H1 (cell line): ENCODE results near the gene FAM53A. TPM values are rescaled to one million over a fixed set of nuclear protein-coding genes. Genes with fewer than 3 reads are reported as not detected.

ENCODE experiments used
- CTCF ChIA-PET: fragments of 300-600 bp; sonication (Branson Sonifier 250); formaldehyde crosslinking; loops from one replicate; lab custom pipeline; 2021; ENCODE audit not compliant: partially characterized antibody; lab: Charles Lee
- POLR2A ChIA-PET: fragments of 300-600 bp; sonication (Branson Sonifier 250); formaldehyde crosslinking; loops from one replicate; lab custom pipeline; 2021; ENCODE audit warnings: inconsistent platforms; ENCODE audit not compliant: partially characterized antibody; lab: Charles Lee
- DNase-seq, 2 experiments: peaks; one replicate each; pipeline versions ENCODE4 v3.0.0 to v3.0.0-alpha.2; 2010 to 2022; ENCODE audit warnings: low spot score in 2 of 2, low read depth in 1 of 2, mixed read lengths in 1 of 2
- FAIRE-seq: peaks from 2 replicates; lab custom pipeline; 2011; peaks lifted over from hg19 to GRCh38; lab: Jason Lieb, UNC
- H2AFZ ChIP-seq: 2 replicates; pipeline ENCODE4 v1.8.1; 2012; ENCODE audit warnings: low read length, inconsistent platforms
- H2AK5ac ChIP-seq: 2 replicates; pipeline ENCODE4 v1.6.1; 2013; ENCODE audit warnings: low read depth, low read length
- H2BK120ac ChIP-seq: replicated peaks from 2 replicates; pipeline ENCODE3; 2013; ENCODE audit warnings: low read depth, low read length, inconsistent platforms
- H2BK12ac ChIP-seq: 2 replicates; pipeline ENCODE4 v1.6.1; 2013; ENCODE audit warnings: low read depth, low read length
- H2BK15ac ChIP-seq: 2 replicates; pipeline ENCODE4 v1.6.1; 2013; ENCODE audit warnings: low read length
- H2BK20ac ChIP-seq: 2 replicates; pipeline ENCODE4 v1.6.1; 2013; ENCODE audit warnings: low read length
- H2BK5ac ChIP-seq: 2 replicates; pipeline ENCODE4 v1.6.1; 2013; ENCODE audit warnings: low read depth, low read length
- H3K14ac ChIP-seq: 2 replicates; pipeline ENCODE4 v1.6.1; 2013; ENCODE audit warnings: inconsistent platforms; ENCODE audit not compliant: insufficient read length
- H3K18ac ChIP-seq: 2 replicates; pipeline ENCODE4 v1.6.1; 2013; ENCODE audit warnings: low read length; ENCODE audit errors: extremely low read depth
- H3K23ac ChIP-seq: 2 replicates; pipeline ENCODE4 v1.6.1; 2013; ENCODE audit warnings: inconsistent platforms; ENCODE audit not compliant: insufficient read length
- H3K23me2 ChIP-seq: 2 replicates; pipeline ENCODE4 v1.6.1; 2013; ENCODE audit warnings: low read depth, low read length
- H3K27ac ChIP-seq: 2 replicates; pipeline ENCODE4 v1.6.1; 2011; ENCODE audit warnings: low read depth, low read length, inconsistent platforms
- H3K27me3 ChIP-seq, 4 experiments: replicated peaks in 1 of 4; 1 replicate in 1 of 4; 2 replicates in 3 of 4; pipeline versions ENCODE4 v1.6.1 to v1.8.1; 2011 to 2013; ENCODE audit warnings: low read length in 3 of 4, mild to moderate bottlenecking in 3 of 4, inconsistent platforms in 2 of 4, mixed read lengths in 2 of 4, moderate library complexity in 1 of 4; ENCODE audit not compliant: control insufficient read depth in 3 of 4, insufficient read depth in 3 of 4; ENCODE audit errors: extremely low read depth in 1 of 4
- H3K36me3 ChIP-seq, 4 experiments: 2 replicates each; pipeline versions ENCODE4 v1.6.1 to v1.8.1; 2011 to 2013; ENCODE audit warnings: mild to moderate bottlenecking in 4 of 4, low read length in 3 of 4, moderate library complexity in 2 of 4, control low read depth in 1 of 4, inconsistent platforms in 1 of 4; ENCODE audit not compliant: insufficient read depth in 4 of 4, control insufficient read depth in 2 of 4
- H3K4ac ChIP-seq: replicated peaks from 2 replicates; pipeline ENCODE3; 2013; ENCODE audit warnings: low read length, low read depth, mixed read lengths, inconsistent platforms; ENCODE audit not compliant: insufficient read length
- H3K4me1 ChIP-seq, 4 experiments: replicated peaks in 1 of 4; 1 replicate in 1 of 4; 2 replicates in 3 of 4; pipeline versions ENCODE4 v1.6.1 to v1.8.1; 2011 to 2013; ENCODE audit warnings: low read length in 3 of 4, inconsistent platforms in 2 of 4, mixed read lengths in 1 of 4; ENCODE audit not compliant: insufficient read depth in 4 of 4, control insufficient read depth in 3 of 4
- H3K4me2 ChIP-seq, 2 experiments: 2 replicates each; pipeline versions ENCODE4 v1.6.1 to v1.8.1; 2011 to 2013; ENCODE audit warnings: low read depth in 2 of 2, low read length in 2 of 2, control low read depth in 1 of 2, inconsistent platforms in 1 of 2, mild to moderate bottlenecking in 1 of 2; ENCODE audit not compliant: insufficient read depth in 1 of 2
- H3K4me3 ChIP-seq, 4 experiments: fragments of 200-600, 300-600 bp in 1 of 4; sonication (generic), shearing (Covaris generic), sonication (Bioruptor Twin) in 1 of 4; 2 replicates each; pipeline versions ENCODE4 v1.5.1 to v1.8.1; 2011 to 2016; ENCODE audit warnings: low read length in 4 of 4, low read depth in 3 of 4, control low read depth in 2 of 4, inconsistent platforms in 2 of 4, mild to moderate bottlenecking in 2 of 4, mixed read lengths in 1 of 4, moderate library complexity in 1 of 4; ENCODE audit not compliant: insufficient read depth in 2 of 4; ENCODE audit errors: extremely low read depth in 1 of 4
- H3K56ac ChIP-seq: replicated peaks from 2 replicates; pipeline ENCODE3; 2013; ENCODE audit warnings: low read depth, mild to moderate bottlenecking, mixed read lengths, low read length, inconsistent platforms; ENCODE audit not compliant: insufficient read length
- H3K79me1 ChIP-seq: 2 replicates; pipeline ENCODE4 v1.6.1; 2013; ENCODE audit warnings: low read depth, low read length, control low read depth
- H3K79me2 ChIP-seq, 2 experiments: 2 replicates each; pipeline versions ENCODE4 v1.6.1 to v1.8.1; 2012 to 2013; ENCODE audit warnings: low read length in 2 of 2, mild to moderate bottlenecking in 2 of 2, inconsistent platforms in 1 of 2; ENCODE audit not compliant: insufficient read depth in 2 of 2, control insufficient read depth in 1 of 2
- H3K9ac ChIP-seq, 4 experiments: replicated peaks in 1 of 4; 1 replicate in 1 of 4; 2 replicates in 3 of 4; pipeline versions ENCODE4 v1.6.1 to v1.8.1; 2011 to 2013; ENCODE audit warnings: low read depth in 3 of 4, low read length in 3 of 4, control low read depth in 2 of 4, mild to moderate bottlenecking in 2 of 4, moderate library complexity in 2 of 4, inconsistent platforms in 1 of 4; ENCODE audit errors: extremely low read depth in 1 of 4
- H3K9me3 ChIP-seq, 2 experiments: 2 replicates each; pipeline versions ENCODE4 v1.6.1 to v1.8.1; 2012 to 2013; ENCODE audit warnings: mild to moderate bottlenecking in 2 of 2, moderate library complexity in 2 of 2, control low read depth in 1 of 2, inconsistent platforms in 1 of 2, low read depth in 1 of 2, low read length in 1 of 2, mixed read lengths in 1 of 2; ENCODE audit not compliant: insufficient read depth in 2 of 2
- H4K20me1 ChIP-seq, 2 experiments: replicated peaks in 1 of 2; 2 replicates each; pipeline versions ENCODE3 to v1.8.1; 2011 to 2013; ENCODE audit warnings: inconsistent platforms in 2 of 2, low read length in 2 of 2, mild to moderate bottlenecking in 1 of 2; ENCODE audit not compliant: insufficient read depth in 2 of 2, control insufficient read depth in 1 of 2
- H4K5ac ChIP-seq: 2 replicates; pipeline ENCODE4 v1.6.1; 2013; ENCODE audit warnings: low read length, low read depth, mixed read lengths, inconsistent platforms; ENCODE audit not compliant: insufficient read length
- H4K8ac ChIP-seq: 2 replicates; pipeline ENCODE4 v1.8.0; 2013; ENCODE audit warnings: mild to moderate bottlenecking, moderate library complexity, low read length, inconsistent platforms; ENCODE audit not compliant: insufficient read depth; ENCODE audit errors: extremely low read depth
- H4K91ac ChIP-seq: replicated peaks from 2 replicates; pipeline ENCODE3; 2013; ENCODE audit warnings: low read length, mixed read lengths, inconsistent platforms; ENCODE audit not compliant: insufficient read length
- KDM1A ChIP-seq: fragments of 200-600, 300-600 bp; sonication (generic); IDR thresholded peaks from 2 replicates; pipeline ENCODE4 v1.7.1; 2016; ENCODE audit warnings: mild to moderate bottlenecking, low read length, borderline replicate concordance
- RAD21 ChIP-seq, 2 experiments: IDR thresholded peaks in 1 of 2; conservative IDR thresholded peaks in 1 of 2; 2 replicates each; pipeline ENCODE4 v1.6.1; 2011; ENCODE audit warnings: low read depth in 2 of 2, low read length in 2 of 2, improper control_type of control experiment in 1 of 2, inconsistent platforms in 1 of 2, mild to moderate bottlenecking in 1 of 2, moderate library complexity in 1 of 2
- WGBS, 2 experiments: shearing (Covaris generic) in 1 of 2; methylation state at CpG; one replicate each; pipeline versions ENCODE4 v1.1.6 to v1.1.7; 2013 to 2015; ENCODE audit warnings: low lambda C conversion rate in 2 of 2, mixed read lengths in 2 of 2, inconsistent platforms in 1 of 2, low coverage in 1 of 2, missing lambda C conversion rate in 1 of 2; ENCODE audit not compliant: insufficient replicate concordance in 2 of 2, insufficient coverage in 1 of 2, insufficient read length in 1 of 2; ENCODE audit errors: extremely low coverage in 1 of 2, missing lambda C conversion rate in 1 of 2; 5-methylcytosine and 5-hydroxymethylcytosine counted together
- polyA plus RNA-seq, 7 experiments: library from polyadenylated mRNA; depleted of rRNA in 3 of 7; stranded (reverse) in 5 of 7; unstranded in 2 of 7; fragments of >200 nt in 5 of 7; fragments of 200-250 nt in 2 of 7; gene quantifications; 1 replicate in 5 of 7; 2 replicates in 1 of 7; 4 replicates in 1 of 7; pipeline versions ENCODE4 v1.2.1 to v1.2.3, GENCODE V29; 2011 to 2013; ENCODE audit warnings: missing spikeins in 2 of 7, mixed read lengths in 2 of 7
- total RNA-seq: library from RNA; stranded (reverse); fragmentation: NEBNext Ultra II Directional; extraction: Animal tissue kit (Norgen Biotek cat#: 25700); gene quantifications from 2 replicates; pipeline ENCODE4 v1.2.1, GENCODE V29; 2021
- TF ChIP-seq, protein P1 (sequence below), 3 experiments: IDR thresholded peaks; 1 replicate in 2 of 3; 2 replicates in 1 of 3; pipeline versions ENCODE4 v1.5.1 to v1.6.1; 2011; ENCODE audit warnings: low read length in 3 of 3, mild to moderate bottlenecking in 3 of 3, inconsistent platforms in 2 of 3, low read depth in 1 of 3, moderate library complexity in 1 of 3; ENCODE audit not compliant: insufficient read depth in 1 of 3; ENCODE audit errors: control extremely low read depth in 1 of 3

FAM53A gene
- total and polyA plus RNA-seq, 2 of the 8 experiments (the other 6 are each of a cell fraction or from before 2014, with no cell fraction given): 1.9 to 2.0 TPM

DNA sequence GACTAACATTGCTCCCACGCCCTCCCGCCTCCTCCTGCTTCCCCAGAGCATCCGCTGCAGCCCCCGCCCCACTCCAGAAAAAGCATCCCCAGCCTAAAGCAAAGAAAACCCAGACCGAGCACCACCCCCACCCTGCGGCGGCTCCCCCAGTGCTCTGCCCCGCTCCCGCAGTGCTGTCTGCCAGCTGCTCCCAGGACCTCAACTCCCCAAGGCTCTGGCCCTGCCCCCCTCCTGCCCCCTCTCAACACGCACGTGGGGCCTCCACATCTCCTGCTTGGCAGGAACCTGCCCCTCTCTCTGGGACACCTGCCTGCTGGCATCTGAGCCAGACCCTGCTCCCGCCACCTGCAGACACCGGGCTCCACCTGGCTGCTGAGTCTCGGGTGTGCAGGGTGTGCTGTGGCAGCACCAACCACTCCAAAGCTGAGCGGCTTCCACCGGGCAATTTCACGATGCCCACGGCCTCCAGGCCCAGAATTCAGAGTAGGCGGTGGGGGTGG, 79.4 kb downstream of the FAM53A start:
- Histone ChIP-seq H2BK5ac (no peak overlapping the region), H2BK120ac (no peak overlapping the region), H4K91ac (no peak overlapping the region), H3K79me2 (no peaks in the 10 kb centered on the region), H2BK20ac (no peak overlapping the region), H4K8ac (no peak overlapping the region), H3K4me1 (peaks cover 0 to 6% (median 5%) of the 10 kb centered on the region in 4 experiments; a peak in 4 of 7 replicates), H2BK15ac (0 out of 2 replicates have a peak overlapping the region, but pooled peaks have one; percentile 46), H3K79me1 (no peaks in the 10 kb centered on the region), H3K9me3 (no peaks in the 10 kb centered on the region), H3K18ac (no peak overlapping the region), H3K23me2 (no peaks in the 10 kb centered on the region), H3K36me3 (no peaks in the 10 kb centered on the region), H3K14ac (no peak overlapping the region), H3K4me2 (no peak overlapping the region), H4K5ac (no peak overlapping the region), H2AFZ (no peak overlapping the region), H2AK5ac (no peak overlapping the region), H2BK12ac (no peak overlapping the region), H4K20me1 (no peaks in the 10 kb centered on the region), H3K9ac (no peak overlapping the region), H3K27ac (no peak overlapping the region)
- FAIRE-seq: no peak
- WGBS, 2 experiments: 83% methylated on average over 12 of the region's 19 CpGs; no CpG with 5 or more reads in 1 of the 2 experiments
- DNase-seq: no peak
- TF ChIP-seq, protein P1, sequence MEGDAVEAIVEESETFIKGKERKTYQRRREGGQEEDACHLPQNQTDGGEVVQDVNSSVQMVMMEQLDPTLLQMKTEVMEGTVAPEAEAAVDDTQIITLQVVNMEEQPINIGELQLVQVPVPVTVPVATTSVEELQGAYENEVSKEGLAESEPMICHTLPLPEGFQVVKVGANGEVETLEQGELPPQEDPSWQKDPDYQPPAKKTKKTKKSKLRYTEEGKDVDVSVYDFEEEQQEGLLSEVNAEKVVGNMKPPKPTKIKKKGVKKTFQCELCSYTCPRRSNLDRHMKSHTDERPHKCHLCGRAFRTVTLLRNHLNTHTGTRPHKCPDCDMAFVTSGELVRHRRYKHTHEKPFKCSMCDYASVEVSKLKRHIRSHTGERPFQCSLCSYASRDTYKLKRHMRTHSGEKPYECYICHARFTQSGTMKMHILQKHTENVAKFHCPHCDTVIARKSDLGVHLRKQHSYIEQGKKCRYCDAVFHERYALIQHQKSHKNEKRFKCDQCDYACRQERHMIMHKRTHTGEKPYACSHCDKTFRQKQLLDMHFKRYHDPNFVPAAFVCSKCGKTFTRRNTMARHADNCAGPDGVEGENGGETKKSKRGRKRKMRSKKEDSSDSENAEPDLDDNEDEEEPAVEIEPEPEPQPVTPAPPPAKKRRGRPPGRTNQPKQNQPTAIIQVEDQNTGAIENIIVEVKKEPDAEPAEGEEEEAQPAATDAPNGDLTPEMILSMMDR (IDR thresholded peaks at IDR 0.05; ENCODE audit: control extremely low read depth in 1 of 3, insufficient read depth in 1 of 3, low read depth in 1 of 3, low read length in 3 of 3): peak in 1 of 3 experiments; percentile 30; a peak in 2 of 4 replicates
- no peak for TF ChIP-seq KDM1A
- TF ChIP-seq RAD21 (IDR thresholded peaks at IDR 0.05 in 1 of 2, conservative IDR thresholded peaks at IDR 0.05 in 1 of 2; ENCODE audit: low read depth in 2 of 2, low read length in 2 of 2): peak in 1 of 2 experiments; percentile 49; a peak in 3 of 4 replicates
- TF ChIP-seq, all 59 proteins: peak for 2
- no peak overlapping the region for H3K23ac ChIP-seq
- POLR2A ChIA-PET: interaction anchor here (0.8 kb wide), 1 partner anchor 25 kb away, joined by 3 read pairs; no protein-coding TSS in a partner anchor
- no peak overlapping the region for H3K56ac ChIP-seq
- H3K4ac ChIP-seq: no peak overlapping the region
- H3K4me3 ChIP-seq: no peak overlapping the region
- CTCF ChIA-PET: interaction anchor here (0.9 to 2.5 kb wide), 10 partner anchors 9 to 249 kb away, joined by 3 to 9 read pairs (median 4); no protein-coding TSS in a partner anchor
- no peaks in the 10 kb centered on the region for H3K27me3 ChIP-seq
